GM23338 (cell line): ENCODE measurements around the gene SIAE. TPM values are rescaled to one million over a fixed set of nuclear protein-coding genes. Genes with fewer than 3 reads are reported as not detected.

Experiments used
- ATAC-seq: fragments of 200-7000 bp; cut with Tn5 transposase; 3 replicates; pipeline ENCODE4 v1.9.1; 2020
- DNase-seq: peaks from one replicate; pipeline ENCODE4 v3.0.0-alpha.2; 2015; ENCODE audit warnings: low spot score
- H2AFZ ChIP-seq: fragments of 200-600 bp; sonication (generic); 2 replicates; pipeline ENCODE4 v1.8.0; 2016; ENCODE audit warnings: antibody characterized with exemption, mild to moderate bottlenecking, moderate library complexity
- H3F3A ChIP-seq: fragments of 200-600 bp; sonication (generic); replicated peaks from 2 replicates; pipeline ENCODE4 v1.8.0; 2017; ENCODE audit warnings: antibody characterized with exemption, mixed run types, low read depth
- H3K27ac ChIP-seq: fragments of 200-600 bp; sonication (generic); 2 replicates; pipeline ENCODE4 v1.6.1; 2016; ENCODE audit warnings: low read depth
- H3K27me3 ChIP-seq: fragments of 200-600 bp; sonication (generic); 2 replicates; pipeline ENCODE4 v1.8.0; 2016; ENCODE audit warnings: mild to moderate bottlenecking, mixed run types, moderate library complexity; ENCODE audit not compliant: insufficient read depth
- H3K36me3 ChIP-seq: fragments of 200-600 bp; sonication (generic); 2 replicates; pipeline ENCODE4 v1.8.0; 2016; ENCODE audit warnings: mild to moderate bottlenecking; ENCODE audit not compliant: insufficient read depth
- H3K4me1 ChIP-seq: fragments of 200-600 bp; sonication (generic); 2 replicates; pipeline ENCODE4 v1.8.0; 2016; ENCODE audit warnings: mild to moderate bottlenecking, moderate library complexity; ENCODE audit not compliant: insufficient read depth
- H3K4me2 ChIP-seq: fragments of 200-600 bp; sonication (generic); 2 replicates; pipeline ENCODE4 v1.7.1; 2017; ENCODE audit warnings: mixed run types
- H3K4me3 ChIP-seq: fragments of 200-600 bp; sonication (generic); 2 replicates; pipeline ENCODE4 v1.6.1; 2016; ENCODE audit warnings: mixed run types
- H3K79me2 ChIP-seq: fragments of 200-600 bp; sonication (generic); replicated peaks from 2 replicates; pipeline ENCODE4 v1.8.0; 2017; ENCODE audit warnings: mild to moderate bottlenecking; ENCODE audit not compliant: insufficient read depth
- H3K9me2 ChIP-seq: fragments of 200-600 bp; sonication (generic); 2 replicates; pipeline ENCODE4 v1.8.0; 2017; ENCODE audit not compliant: insufficient read depth
- H4K20me1 ChIP-seq: fragments of 200-600 bp; sonication (generic); replicated peaks from 2 replicates; pipeline ENCODE4 v1.8.0; 2017; ENCODE audit warnings: mild to moderate bottlenecking; ENCODE audit not compliant: insufficient read depth
- H3K27ac Mint-ChIP-seq: 2 replicates; pipeline ENCODE4 v1.8.0; 2020; ENCODE audit warnings: inconsistent platforms, mild to moderate bottlenecking, moderate library complexity, mixed read lengths
- H3K27me3 Mint-ChIP-seq: 3 replicates; pipeline ENCODE4 v1.8.0; 2022; ENCODE audit warnings: low read depth, mild to moderate bottlenecking, moderate library complexity, mixed read lengths, inconsistent platforms; ENCODE audit not compliant: insufficient read depth, poor library complexity
- H3K36me3 Mint-ChIP-seq: 3 replicates; pipeline ENCODE4 v1.8.0; 2021; ENCODE audit warnings: low read depth, mild to moderate bottlenecking, inconsistent platforms, moderate library complexity, mixed read lengths
- H3K4me1 Mint-ChIP-seq: 3 replicates; pipeline ENCODE4 v1.8.0; 2020; ENCODE audit warnings: mild to moderate bottlenecking, inconsistent platforms, mixed read lengths
- H3K4me3 Mint-ChIP-seq: 3 replicates; pipeline ENCODE4 v1.8.0; 2021; ENCODE audit warnings: moderate library complexity, mild to moderate bottlenecking, inconsistent platforms, mixed read lengths
- H3K9me3 Mint-ChIP-seq: 3 replicates; pipeline ENCODE4 v1.8.0; 2020; ENCODE audit warnings: moderate library complexity, mild to moderate bottlenecking, inconsistent platforms, mixed read lengths
- CREB1 ChIP-seq: fragments of 250-450 bp; sonication (Bioruptor Pico); IDR thresholded peaks from 2 replicates; pipeline ENCODE4 v1.5.0; 2020; ENCODE audit warnings: low read depth, mild to moderate bottlenecking, moderate library complexity
- CTCF ChIP-seq, 2 experiments: fragments of 200-600 bp in 1 of 2; sonication (generic) in 1 of 2; conservative IDR thresholded peaks; 2 replicates each; pipeline versions ENCODE4 v1.5.1 to v1.6.1; 2016 to 2017; ENCODE audit warnings: antibody characterized with exemption in 2 of 2, low read depth in 2 of 2, mild to moderate bottlenecking in 2 of 2, moderate library complexity in 1 of 2
- ETS1 ChIP-seq: IDR thresholded peaks from 2 replicates; pipeline ENCODE4 v1.6.1; 2016; ENCODE audit warnings: antibody characterized with exemption
- EZH2 ChIP-seq: fragments of 200-600 bp; sonication (generic); IDR thresholded peaks from one replicate; pipeline ENCODE4 v1.8.0; 2017; ENCODE audit warnings: antibody characterized with exemption, mild to moderate bottlenecking, low read depth; ENCODE audit not compliant: unreplicated experiment
- EZH2phosphoT487 ChIP-seq: fragments of 200-600 bp; sonication (generic); IDR thresholded peaks from one replicate; pipeline ENCODE4 v1.8.1; 2018; ENCODE audit warnings: antibody characterized with exemption; ENCODE audit not compliant: unreplicated experiment
- JUNB ChIP-seq: IDR thresholded peaks from one replicate; pipeline ENCODE4 v1.6.1; 2016; ENCODE audit warnings: antibody characterized with exemption; ENCODE audit not compliant: unreplicated experiment
- POLR2AphosphoS5 ChIP-seq: IDR thresholded peaks from 2 replicates; pipeline ENCODE4 v1.6.1; 2016; ENCODE audit warnings: antibody characterized with exemption, low read depth
- REST ChIP-seq: IDR thresholded peaks from one replicate; pipeline ENCODE4 v1.6.1; 2018; ENCODE audit warnings: antibody characterized with exemption; ENCODE audit not compliant: unreplicated experiment
- STAT1 ChIP-seq: IDR thresholded peaks from one replicate; pipeline ENCODE4 v1.6.1; 2016; ENCODE audit warnings: antibody characterized with exemption; ENCODE audit not compliant: unreplicated experiment
- ZNF114 ChIP-seq: fragments of 250-450 bp; sonication (Bioruptor Pico); IDR thresholded peaks from 2 replicates; pipeline ENCODE4 v1.5.0; 2020; ENCODE audit warnings: mild to moderate bottlenecking, moderate library complexity
- ZNF331 ChIP-seq: fragments of 250-450 bp; sonication (Bioruptor Pico); IDR thresholded peaks from 2 replicates; pipeline ENCODE4 v1.5.0; 2020; ENCODE audit warnings: low read depth, mild to moderate bottlenecking, moderate library complexity
- polyA plus RNA-seq: library from polyadenylated mRNA; unstranded; fragments of >200 nt; fragmentation: Nextera tagmentation; extraction: Ambion mirVana; gene quantifications from 2 replicates; pipeline ENCODE4 v1.2.1, GENCODE V29; 2016
- total RNA-seq: library from RNA; depleted of rRNA; stranded (reverse); fragments of >200 nt; shearing (Covaris generic); gene quantifications from 2 replicates; pipeline ENCODE4 v1.2.3, GENCODE V29; 2014

Gene SIAE
- total and polyA plus RNA-seq, 2 experiments from 2014 or later = 1.1 to 1.7 TPM

- H3K4me1 Mint-ChIP-seq = peaks cover 14% of the 10 kb centered on the region; the same call in 2 of the 3 replicates
- Histone ChIP-seq H3K27ac (no peak overlapping the region), H3K4me2 (no peak overlapping the region), H3K9me2 (no peaks in the 10 kb centered on the region), H2AFZ (no peak overlapping the region), H3K36me3 (no peaks in the 10 kb centered on the region), H3K79me2 (no peaks in the 10 kb centered on the region), H3K4me1 (peaks cover 6% of the 10 kb centered on the region; the same call in 1 of the 2 replicates), H4K20me1 (no peaks in the 10 kb centered on the region), H3K4me3 (no peak overlapping the region), H3K27me3 (peaks cover 66% of the 10 kb centered on the region), H3F3A (no peaks in the 10 kb centered on the region)
- H3K27me3 Mint-ChIP-seq = peaks cover 16% of the 10 kb centered on the region
- ATAC-seq (peak; percentile 14), DNase-seq (peak; percentile 62)
- H3K4me3 Mint-ChIP-seq = no peak overlapping the region
- H3K36me3 Mint-ChIP-seq = no peaks in the 10 kb centered on the region; the same call in 2 of the 3 replicates
- TF ChIP-seq CTCF (conservative IDR thresholded peaks at IDR 0.05; ENCODE audit: low read depth in 2 of 2) (peak; percentile 69 to 93), EZH2 (peak; percentile 54), ETS1 (no peak)
- no peak overlapping the region for H3K27ac Mint-ChIP-seq
- peaks cover 3% of the 10 kb centered on the region; the same call in 1 of the 3 replicates for H3K9me3 Mint-ChIP-seq
These were observed 4.3 kb downstream of the SIAE start for GRCh38 chr11:124669193-124669592.

GRCh38 chr11:124667601-124668000, 5.9 kb downstream of the SIAE start:
- Histone ChIP-seq H3K4me1 (peaks cover 1% of the 10 kb centered on the region; the same call in 1 of the 2 replicates), H3F3A (no peaks in the 10 kb centered on the region), H3K4me2 (no peak overlapping the region), H3K36me3 (no peaks in the 10 kb centered on the region), H3K9me2 (no peaks in the 10 kb centered on the region), H4K20me1 (no peaks in the 10 kb centered on the region), H3K27ac (no peak overlapping the region), H2AFZ (no peak overlapping the region), H3K79me2 (no peaks in the 10 kb centered on the region), H3K4me3 (no peak overlapping the region), H3K27me3 (peaks cover 58% of the 10 kb centered on the region)
- Mint-ChIP-seq H3K4me3 (no peak overlapping the region), H3K36me3 (no peaks in the 10 kb centered on the region; the same call in 2 of the 3 replicates), H3K4me1 (peaks cover 8% of the 10 kb centered on the region; the same call in 2 of the 3 replicates), H3K9me3 (peaks cover 3% of the 10 kb centered on the region; the same call in 1 of the 3 replicates), H3K27ac (no peak overlapping the region), H3K27me3 (peaks cover 8% of the 10 kb centered on the region)
- DNase-seq (no peak), ATAC-seq (no peak)
- no peak for TF ChIP-seq STAT1
- TF ChIP-seq POLR2AphosphoS5 = no peak
- no peak for TF ChIP-seq JUNB
- TF ChIP-seq EZH2phosphoT487 = no peak
- TF ChIP-seq REST = no peak
- no peak for TF ChIP-seq EZH2
- TF ChIP-seq ZNF331 (CRISPR knock-in tag) = no peak
- TF ChIP-seq CREB1 = no peak
- no peak for TF ChIP-seq ZNF114 (CRISPR knock-in tag)
